GM18499 (cell line): Measurements from ENCODE around the gene NR3C2.

Experiments
- ATAC-seq: cut with Tn5 transposase; IDR thresholded peaks from one replicate; pipeline ENCODE4 v1.9.1; 2021; ENCODE audit warnings: moderate number of reproducible peaks; ENCODE audit not compliant: insufficient read depth, unreplicated experiment

Gene NR3C2

DNA sequence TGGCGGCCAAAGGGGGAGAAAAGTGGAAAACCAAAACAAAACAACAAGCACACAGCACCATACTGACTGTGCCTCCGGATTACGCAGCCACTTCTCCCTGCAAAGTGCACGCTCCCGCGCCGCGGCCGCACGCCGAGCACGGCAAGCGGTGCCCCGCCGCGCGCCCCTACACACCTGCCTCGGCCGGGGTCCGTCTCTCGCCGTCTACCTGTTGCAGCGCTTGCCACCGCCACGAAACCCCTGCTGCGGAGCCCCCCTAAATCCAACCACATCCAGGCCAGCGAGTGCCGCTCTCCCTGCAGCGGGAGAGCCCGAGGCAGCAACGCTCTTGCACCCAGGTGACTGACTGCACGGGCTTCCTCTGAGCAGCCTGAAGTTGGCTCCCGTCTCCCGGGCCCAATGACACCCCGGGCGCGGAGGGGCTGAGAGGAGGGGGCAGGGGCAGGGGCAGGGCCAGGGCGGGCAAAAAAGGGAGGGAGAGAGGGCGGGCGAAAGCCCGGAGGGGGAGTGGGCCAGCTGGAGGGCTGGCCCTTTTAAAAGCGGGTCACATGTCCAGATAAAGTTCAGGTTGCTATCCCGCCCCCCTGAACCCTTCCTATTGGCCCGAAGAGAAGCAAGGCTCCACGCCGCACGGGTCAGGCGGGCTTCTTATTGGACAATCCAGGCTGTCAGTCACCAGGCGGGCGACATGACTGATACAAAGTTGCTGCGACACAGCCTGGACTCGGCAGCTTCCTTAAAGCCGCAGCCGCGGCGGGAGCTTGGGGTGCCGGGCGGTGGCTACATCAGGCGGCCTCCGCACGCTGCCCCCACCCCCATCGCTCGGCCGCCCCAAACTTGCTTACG lies at the start of gene NR3C2:
NR3C2 (minus strand) TSS at position 429 of the 846 bp plus-strand sequence.
- ATAC-seq: peak; percentile 99

DNA sequence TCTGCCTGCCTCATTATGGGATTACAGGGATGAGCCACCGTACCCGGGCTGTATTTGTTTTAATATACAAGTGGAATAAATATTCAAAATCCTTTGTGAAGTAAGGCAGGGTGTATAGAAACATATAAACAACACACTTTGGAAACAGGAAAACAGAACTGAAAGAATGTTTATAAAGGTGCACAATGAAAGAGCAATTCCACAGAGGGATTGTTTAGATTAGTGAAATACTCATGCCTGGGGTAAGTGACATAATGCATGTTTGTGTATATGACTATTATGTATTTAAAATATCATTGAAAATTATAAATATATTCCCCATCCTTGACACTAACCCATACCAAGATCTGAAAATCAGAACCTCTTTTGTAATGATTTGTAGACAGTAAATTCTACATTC lies 45.0 kb upstream of the NR3C2 start:
- ATAC-seq: no peak

DNA sequence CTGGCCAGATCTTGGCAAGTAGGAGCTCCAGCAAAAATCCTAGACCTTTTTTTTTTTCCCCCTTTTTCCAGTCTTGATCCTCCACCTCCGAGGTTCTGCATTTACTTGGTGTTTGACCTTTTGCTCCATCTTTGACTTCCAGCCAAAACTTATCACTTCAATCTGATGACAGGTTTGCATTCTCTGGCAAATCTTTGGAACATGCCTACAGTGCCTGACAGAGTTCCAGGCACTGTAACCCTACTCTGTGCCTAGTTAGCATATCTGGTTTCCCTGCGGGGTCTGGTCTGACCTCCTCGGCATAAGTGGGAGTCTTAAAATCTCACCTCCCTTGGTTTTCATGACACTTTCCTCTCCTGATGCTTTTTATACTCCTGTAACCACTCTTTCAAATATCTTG lies 39.4 kb upstream of the NR3C2 start:
- ATAC-seq: no peak

DNA sequence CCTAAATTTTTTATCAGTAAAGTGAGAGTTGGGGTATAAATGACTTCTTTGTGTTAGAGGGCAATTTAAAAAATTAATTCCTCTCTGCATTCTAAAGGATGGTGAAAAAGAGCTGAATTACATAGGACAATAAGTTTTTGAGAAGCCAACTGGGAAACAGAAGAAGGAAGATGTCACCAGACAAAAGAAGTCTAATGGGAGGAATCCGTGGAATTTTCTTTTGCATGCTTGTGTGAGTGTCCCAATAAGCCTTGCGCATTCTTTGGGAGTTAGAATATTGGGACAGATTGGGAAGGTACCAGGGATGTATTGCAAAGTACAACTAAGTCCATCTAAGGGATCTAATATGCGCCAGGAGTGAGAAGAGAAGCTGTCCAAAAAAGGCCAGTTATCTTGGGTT lies 35.1 kb upstream of the NR3C2 start:
- no peak for ATAC-seq

DNA sequence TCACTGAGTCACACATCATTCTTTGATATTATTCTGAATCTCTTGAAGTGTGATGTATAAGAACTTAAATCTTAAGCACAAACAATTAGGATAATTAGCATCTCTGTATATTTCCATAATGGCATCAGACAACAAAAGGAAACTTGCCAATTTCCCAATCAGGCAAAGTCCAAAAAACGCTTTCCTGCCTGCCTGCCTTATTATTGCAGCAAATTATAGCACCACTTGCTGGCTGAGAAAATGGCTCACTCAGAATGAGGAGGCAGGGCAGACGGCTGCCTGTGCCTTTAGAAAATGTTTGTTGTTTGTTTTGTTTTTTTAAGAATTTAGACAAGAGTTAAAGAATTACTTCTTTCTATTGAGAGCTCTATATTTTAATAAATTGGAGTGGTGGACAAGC lies 27.7 kb upstream of the NR3C2 start:
- ATAC-seq: no peak

DNA sequence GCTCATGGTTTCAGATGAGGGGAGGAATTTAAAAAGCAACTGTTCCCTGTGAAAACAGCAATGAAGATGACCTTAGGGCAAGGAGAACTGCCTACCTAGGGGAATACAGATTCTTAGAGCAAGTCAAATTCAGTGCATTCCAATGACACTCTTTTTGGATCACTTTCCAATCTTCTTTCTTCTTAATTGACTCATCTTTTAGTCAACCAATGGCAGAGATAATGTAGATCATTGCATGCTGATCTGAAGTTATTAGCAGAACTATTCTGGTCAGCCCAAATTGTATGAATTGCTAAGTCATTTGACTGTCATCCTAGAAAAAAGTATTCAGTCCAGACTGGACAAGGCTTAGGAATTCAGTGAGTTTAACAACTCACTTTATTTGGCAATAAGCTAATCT lies 12.6 kb upstream of the NR3C2 start:
- ATAC-seq: no peak

DNA sequence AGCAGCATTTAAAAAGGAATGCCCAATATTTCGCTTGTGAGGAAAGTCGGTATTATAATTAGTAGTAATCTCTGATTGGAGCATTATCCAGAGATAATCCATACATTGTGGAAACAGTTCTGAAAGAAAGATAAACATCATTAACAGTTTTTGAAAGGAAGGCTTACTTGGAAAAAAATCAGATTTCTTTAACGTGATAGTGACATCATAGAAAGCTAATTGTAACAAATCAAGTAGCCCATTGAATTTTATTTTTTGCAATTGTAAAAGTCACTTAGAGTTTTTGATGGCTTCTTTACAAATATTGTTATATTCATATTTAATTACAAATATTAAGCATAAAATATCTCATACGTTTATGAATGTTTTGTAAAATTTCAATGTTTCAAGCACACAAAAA lies 11.6 kb upstream of the NR3C2 start:
- ATAC-seq: no peak

DNA sequence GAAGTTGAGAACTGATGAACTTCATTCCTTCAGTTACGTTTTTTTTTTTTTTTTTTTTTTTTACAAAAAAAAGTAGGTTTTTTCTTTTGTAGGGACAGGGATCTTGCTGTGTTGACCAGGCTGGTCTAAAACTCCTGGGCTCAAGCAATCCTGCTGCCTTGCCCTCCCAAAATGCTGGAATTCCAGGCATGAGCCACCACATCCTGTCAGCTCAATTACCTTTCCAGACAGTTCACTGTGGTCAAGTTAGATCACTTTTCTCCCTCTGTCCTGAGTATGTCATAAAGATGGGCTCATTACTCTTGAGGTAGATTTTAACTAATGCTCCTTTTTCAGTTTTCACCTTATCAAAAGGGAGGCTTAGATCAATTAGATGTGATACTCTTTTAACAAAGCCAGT lies 10.8 kb upstream of the NR3C2 start:
- no peak for ATAC-seq

DNA sequence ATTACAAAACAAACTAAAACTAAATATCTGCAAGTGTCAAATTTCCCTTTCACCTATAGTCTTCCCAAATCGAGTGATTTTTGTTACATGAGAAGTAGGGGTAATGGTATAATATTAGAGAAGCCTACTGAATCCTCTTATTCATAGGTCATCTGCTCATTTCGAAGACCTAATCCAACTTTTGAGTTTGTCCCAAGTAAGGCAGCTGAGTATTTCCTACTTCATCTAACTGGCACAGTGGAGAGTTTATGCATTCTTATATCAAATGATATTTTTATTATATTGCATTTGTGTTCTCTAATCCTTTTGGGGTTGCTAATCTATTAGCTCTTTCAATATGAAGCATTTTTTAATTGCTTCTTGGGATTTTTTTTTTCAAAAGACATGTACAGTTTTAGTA lies 7.7 kb upstream of the NR3C2 start:
- no peak for ATAC-seq

DNA sequence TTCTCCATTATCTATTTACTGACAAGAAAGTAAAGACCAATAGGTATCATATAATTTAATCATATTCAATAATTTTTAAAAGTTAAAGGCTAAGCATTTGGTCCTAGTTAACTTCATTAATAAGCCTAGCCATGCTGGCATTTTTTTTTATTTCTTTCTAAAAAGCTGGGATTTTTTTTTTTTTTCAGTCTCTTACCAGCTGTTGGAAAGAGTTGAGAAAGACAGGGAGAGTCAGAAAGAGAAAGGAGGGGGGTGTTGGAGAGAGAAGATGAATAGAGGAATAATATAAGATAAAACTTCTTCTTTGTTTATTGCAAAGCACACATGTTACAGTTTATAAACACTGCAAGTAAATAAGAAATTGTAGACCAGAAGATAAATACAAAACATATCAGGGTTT lies 5.9 kb upstream of the NR3C2 start:
- ATAC-seq: no peak

DNA sequence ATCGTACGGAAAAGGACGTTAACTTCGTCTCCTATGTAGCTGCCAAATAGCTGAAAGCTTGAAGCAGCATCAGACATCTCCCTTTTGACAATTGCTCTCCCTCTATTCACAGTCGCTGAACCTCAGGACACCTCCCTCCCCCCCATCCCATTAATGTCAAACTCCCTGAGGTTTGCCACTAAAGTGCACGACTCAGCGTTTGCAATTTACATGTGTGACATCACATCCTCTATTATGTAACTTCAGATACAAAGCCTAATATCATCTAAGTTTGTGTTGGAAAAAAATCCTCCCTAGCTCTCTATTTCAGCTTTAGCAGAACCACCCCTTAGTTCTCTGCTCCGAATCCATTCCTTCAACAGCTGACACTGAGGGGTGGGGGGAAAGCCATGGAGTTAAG lies 5.5 kb upstream of the NR3C2 start:
- ATAC-seq: no peak

DNA sequence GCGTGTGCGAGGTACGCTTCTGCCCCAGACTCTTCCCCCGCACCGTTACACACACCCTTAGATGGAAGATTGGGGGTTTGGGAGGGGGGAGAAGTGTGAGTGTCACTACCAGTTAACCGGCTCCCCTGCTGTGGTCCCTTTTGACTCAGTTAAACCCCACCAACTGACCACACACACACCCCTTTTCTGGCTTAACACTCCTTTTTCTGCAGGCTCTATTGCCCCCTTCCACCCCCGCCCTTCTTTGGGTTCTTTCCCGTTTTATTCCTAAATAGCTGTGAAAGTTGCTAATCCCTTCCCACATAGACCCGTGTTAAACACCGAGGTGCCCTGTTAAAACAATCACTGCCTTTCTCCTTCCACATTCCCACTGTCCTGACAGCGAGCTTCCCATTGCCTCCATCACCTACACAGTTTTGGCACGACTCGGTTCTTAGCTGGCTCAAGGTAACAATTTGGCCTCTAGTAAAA lies 3.7 kb upstream of the NR3C2 start:
- no peak for ATAC-seq

DNA sequence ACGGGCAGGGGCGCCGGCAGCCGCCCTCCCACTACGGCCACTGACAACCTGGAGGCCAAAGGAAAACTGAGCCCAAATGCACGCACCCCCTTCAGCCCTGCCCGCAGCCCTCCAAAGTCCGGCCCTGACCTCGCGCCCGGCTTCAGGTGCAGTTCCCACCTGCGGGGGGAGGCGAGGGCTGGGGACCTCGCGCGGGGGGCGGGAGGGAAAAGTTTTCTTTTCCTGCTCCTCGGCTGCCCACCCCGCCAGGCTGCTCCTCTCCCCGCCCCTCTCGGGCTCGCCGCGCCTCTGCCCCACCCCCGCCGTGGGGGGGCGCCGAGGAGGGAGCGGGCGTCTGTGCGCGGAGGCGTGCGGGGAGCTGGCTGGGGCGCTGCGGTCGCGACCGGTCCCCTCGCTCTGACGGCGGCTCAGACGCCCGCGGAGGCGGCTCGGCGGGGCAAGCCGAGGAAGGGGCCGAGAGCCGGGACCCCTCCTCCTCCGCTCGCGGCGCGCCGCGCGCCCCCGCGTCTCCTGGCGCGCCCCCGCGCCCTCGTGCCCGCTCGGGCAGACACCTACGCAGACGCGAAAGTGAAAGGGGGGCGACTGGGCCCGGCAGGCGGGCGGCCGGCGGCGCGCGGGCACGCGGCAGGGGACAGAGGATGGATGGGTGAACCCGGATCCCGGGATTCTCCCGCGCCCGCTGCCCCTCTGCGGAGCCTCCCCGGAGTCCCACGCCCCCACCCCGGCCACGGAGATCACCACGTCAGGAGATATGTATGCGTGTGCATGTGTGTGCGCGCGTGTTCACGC lies 3.1 kb upstream of the NR3C2 start:
- ATAC-seq: no peak

DNA sequence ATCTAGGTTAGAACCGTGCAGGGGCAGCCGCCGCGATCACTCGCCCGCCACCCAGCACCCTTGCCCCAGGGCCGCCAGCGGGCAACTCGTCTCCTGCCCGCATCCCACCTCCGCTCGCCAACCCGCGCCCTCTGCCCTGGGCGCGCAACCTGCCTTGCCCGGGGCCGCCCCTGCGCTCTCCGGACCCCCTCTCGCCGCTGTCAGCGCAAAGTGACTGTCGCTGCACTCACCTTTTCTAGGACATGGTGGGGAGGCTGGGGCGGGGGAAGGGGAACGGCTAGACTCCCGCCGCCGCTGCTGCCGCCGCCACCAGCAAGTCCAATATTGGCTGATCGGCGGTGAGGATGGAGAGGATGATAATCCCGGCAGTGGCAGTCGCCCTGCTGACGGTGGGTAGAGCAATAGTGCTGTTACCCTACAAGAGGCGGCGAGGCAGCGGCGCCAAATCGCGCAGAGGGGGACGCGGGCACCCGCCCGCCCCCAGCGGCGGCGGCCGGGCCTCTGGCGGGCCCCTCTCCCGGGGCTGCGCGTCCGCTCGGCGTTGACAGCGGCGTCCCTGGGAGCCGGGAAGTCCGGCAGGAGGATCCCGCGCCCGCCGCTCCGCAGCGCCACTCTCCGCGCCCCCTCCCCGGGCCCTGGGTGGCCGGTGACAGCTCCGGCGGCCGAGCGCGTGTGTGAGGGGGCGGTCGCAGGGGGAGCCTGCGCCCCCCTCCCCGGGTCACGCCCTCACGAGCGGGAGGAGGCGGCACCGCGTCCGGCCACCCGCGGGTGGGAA lies 2.3 kb upstream of the NR3C2 start:
- no peak for ATAC-seq

DNA sequence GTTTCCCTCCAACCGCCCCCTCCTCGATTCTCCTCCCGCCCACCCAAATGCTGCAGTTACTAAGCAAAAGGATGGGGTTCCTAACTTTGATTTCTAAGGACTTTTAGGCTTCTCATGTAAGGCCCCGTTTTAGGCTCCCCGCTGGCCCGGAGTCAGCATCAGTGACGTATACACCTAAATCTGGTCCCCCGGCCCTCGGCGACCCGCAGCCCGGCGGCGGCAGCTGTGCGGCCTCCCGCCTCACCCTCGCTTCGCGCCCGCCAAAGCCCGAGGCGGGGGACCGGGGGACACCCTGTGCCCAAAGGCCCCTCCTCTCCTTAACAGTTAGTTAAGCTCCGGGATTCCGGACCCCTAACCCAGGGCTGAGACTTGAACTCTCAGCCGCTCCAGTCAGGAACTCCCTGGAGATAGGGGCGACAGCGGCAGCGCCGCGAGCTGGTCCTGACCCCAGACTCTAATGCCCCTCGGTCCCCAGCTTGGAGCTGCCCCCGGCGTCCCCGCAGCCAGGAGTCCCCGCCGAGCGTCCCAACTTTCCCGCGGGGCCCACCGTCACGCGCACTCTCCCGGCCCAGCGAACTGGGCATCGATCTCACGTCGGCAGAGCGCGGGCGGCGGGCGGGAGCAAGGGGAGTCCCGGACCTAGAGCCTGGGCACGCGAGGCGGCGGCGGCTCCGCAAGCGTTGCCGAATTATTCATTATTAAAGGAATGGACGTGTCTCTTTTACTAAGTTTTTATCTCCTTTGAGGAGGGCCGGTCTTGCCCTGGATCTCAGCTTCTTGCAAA lies 1.5 kb upstream of the NR3C2 start:
- no peak for ATAC-seq

DNA sequence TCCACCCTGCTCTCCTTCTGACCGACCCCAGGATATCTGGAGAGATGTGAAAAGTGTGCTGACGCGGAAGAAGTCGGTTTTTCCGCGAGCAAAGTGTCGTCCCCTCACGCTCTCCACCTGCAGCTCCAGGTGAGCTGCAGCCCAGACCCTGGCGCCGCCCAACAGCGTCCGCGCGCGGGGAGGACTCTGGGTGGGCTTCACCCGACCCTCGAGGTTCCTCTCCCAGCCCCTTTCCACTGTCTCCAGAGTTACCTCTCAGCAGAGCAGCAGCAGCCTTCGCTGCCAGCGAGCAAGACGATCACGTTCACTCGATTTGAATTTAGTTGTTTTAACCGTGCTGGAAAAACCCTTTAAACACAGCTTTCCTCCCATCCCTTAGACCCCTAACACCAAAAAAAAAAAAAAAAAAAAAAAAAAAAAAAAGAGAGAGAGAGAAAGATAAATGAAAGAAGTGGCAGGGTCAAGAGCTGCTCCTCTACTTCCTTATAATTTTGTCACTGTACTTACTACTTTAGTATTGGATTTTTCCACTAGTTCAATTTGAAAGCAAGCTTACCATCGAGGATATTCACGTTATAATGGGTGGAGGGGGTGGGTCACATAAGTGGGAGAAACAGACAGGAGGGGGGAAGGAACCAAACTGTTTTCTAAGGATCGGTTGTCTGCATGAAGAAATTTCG lies 758 bp upstream of the NR3C2 start:
- peak; percentile 13 for ATAC-seq

DNA sequence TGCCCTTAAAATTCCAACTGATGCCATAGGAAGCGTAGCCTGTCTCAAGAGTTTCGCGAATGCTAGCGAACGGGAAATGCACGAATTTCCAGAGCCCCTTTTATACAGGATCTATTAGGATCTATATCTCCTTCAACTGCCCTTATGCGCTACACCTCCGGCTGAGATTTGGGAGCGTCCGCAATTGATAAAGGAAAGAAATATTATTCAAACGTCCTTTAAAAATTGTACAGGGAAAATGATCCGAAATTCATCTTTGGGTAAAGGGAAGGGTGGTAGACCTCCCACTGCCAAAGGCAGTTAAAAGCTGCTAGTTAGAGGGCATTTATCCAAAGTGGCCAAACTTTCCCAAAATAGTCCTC lies 609 bp downstream of the NR3C2 start:
- no peak for ATAC-seq

DNA sequence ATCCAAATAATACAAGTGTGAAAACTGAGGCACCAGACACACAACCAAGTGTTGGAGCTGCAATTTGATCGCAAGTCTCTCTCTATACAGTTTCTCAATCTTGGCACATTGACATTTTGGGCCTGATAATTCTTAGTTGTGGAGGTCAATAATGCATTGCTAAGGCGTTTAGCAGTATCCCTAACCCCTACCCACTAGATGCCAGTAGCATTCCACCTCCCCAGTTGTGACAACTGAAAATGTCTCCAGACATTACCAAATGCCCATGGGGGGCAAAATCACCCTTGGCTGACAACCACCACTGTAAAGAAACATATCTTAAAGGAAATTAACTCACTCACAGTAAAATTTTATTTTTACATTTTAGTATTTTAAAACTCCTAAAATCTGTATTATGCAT lies 4.2 kb downstream of the NR3C2 start:
- no peak for ATAC-seq

DNA sequence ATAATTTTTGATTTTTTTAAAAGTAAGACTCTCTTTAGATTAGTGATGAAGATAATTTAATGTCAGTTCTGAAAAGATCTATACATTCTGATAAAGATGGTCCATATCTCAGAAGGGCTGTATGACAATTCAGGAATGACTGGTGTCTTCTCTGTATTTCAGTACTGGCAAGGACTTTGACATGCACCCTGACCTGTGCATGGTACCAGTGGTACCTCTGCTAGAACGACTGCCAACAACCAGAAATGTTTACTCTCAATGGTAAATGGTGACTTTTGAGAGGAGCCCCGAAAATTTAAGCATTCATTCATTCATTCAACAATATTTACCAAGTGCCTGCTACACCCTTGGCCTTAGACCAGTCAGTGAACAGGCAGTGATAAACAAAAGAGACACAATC lies 4.8 kb downstream of the NR3C2 start:
- no peak for ATAC-seq

DNA sequence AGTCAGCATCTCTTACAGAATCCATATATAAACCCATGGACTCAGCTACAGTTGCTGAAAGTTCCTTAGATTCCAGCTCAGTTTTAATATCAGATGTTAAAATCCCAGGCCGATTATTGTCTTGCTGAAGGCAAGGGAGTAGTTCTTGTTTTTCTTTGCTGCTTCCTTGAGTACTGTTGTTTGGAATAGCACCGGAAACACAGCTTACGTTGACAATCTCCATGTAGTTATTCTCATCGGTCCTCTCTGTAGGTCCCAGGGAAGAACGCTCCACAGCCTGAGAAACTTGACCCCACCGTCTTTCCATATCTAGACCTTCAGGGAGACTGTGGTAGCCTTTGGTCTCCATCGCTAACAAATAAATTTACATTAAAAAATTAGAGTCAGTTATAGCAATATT lies 5.7 kb downstream of the NR3C2 start:
- no peak for ATAC-seq
